K562 (cell line): ENCODE measurements around the gene ZNF333. TPM values are rescaled to one million over a fixed set of nuclear protein-coding genes. Genes with fewer than 3 reads are reported as not detected.
A peak's percentile ranks its signal among the peaks of the same experiment; 100 is the strongest.

ENCODE experiments used
- ATAC-seq: fragments of 200-7000 bp; cut with Tn5 transposase; 3 replicates; pipeline ENCODE4 v1.9.1; 2020; ENCODE audit warnings: moderate library complexity
- BruUV-seq: library from RNA; stranded (reverse); fragments of 400-500 nt; replicated peaks from 2 replicates; lab custom pipeline; 2021; lab: Mats Ljungman, UMichigan
- CTCF ChIA-PET: fragments of 300-600 bp; formaldehyde crosslinking; extraction: SDS; loops from one replicate; lab custom pipeline; 2021; ENCODE audit warnings: low intra/inter-chr PET ratio; lab: Yijun Ruan, JAX
- POLR2A ChIA-PET: fragments of 300-600, 350-650 bp; sonication (Branson Sonifier 250); formaldehyde crosslinking; extraction: SDS; loops from one replicate; lab custom pipeline; 2021; ENCODE audit warnings: antibody characterized with exemption, inconsistent platforms; lab: Yijun Ruan, JAX
- DNase-seq, 4 experiments: peaks; one replicate each; pipeline versions ENCODE4 v3.0.0 to v3.0.0-alpha.2; 2011 to 2018; ENCODE audit warnings: low spot score in 3 of 4, mixed read lengths in 3 of 4; ENCODE audit errors: extremely low read depth in 1 of 4
- FAIRE-seq: peaks from 2 replicates; lab custom pipeline; 2011; peaks lifted over from hg19 to GRCh38; lab: Jason Lieb, UNC
- H2AFZ ChIP-seq: 2 replicates; pipeline ENCODE4 v1.6.0; 2011; ENCODE audit warnings: low read depth, low read length, control low read depth, inconsistent platforms
- H3K27ac ChIP-seq: fragments of 200-600 bp; 3 replicates; pipeline ENCODE4 v1.8.0; 2011; ENCODE audit warnings: low read depth, mild to moderate bottlenecking, control low read depth, inconsistent platforms, low read length, moderate library complexity, mixed read lengths; ENCODE audit errors: extremely low read depth
- H3K27me3 ChIP-seq, 2 experiments: fragments of 300-600 bp in 1 of 2; 2 replicates in 1 of 2; 3 replicates in 1 of 2; pipeline versions ENCODE4 v1.6.0 to v1.8.0; 2011; ENCODE audit warnings: inconsistent platforms in 2 of 2, low read length in 2 of 2, mild to moderate bottlenecking in 1 of 2, mixed read lengths in 1 of 2, moderate library complexity in 1 of 2; ENCODE audit not compliant: control insufficient read depth in 2 of 2, insufficient read depth in 2 of 2
- H3K36me3 ChIP-seq: fragments of 300-600 bp; 3 replicates; pipeline ENCODE4 v1.8.0; 2011; ENCODE audit warnings: mild to moderate bottlenecking, low read length, inconsistent platforms; ENCODE audit not compliant: control insufficient read depth, insufficient read depth
- H3K4me1 ChIP-seq, 2 experiments: fragments of 200-600 bp in 1 of 2; replicated peaks in 1 of 2; 2 replicates in 1 of 2; 3 replicates in 1 of 2; pipeline versions ENCODE4 v1.5.1 to v1.8.0; 2011; ENCODE audit warnings: inconsistent platforms in 2 of 2, low read length in 2 of 2, mild to moderate bottlenecking in 1 of 2, mixed read lengths in 1 of 2, moderate library complexity in 1 of 2; ENCODE audit not compliant: control insufficient read depth in 2 of 2, insufficient read depth in 2 of 2
- H3K4me2 ChIP-seq: 2 replicates; pipeline ENCODE4 v1.6.1; 2011; ENCODE audit warnings: low read length, control low read depth, inconsistent platforms, mixed read lengths; ENCODE audit not compliant: insufficient read depth
- H3K4me3 ChIP-seq: fragments of 200-600 bp; sonication (generic), shearing (Covaris generic); 2 replicates; pipeline ENCODE4 v1.5.1; 2016; ENCODE audit warnings: control low read depth, inconsistent platforms
- H3K79me2 ChIP-seq: fragments of 200-600 bp; 3 replicates; pipeline ENCODE4 v1.8.0; 2011; ENCODE audit warnings: low read length, inconsistent platforms; ENCODE audit not compliant: control insufficient read depth, insufficient read depth
- H3K9ac ChIP-seq, 2 experiments: 2 replicates each; pipeline versions ENCODE4 v1.6.0 to v1.6.1; 2011; ENCODE audit warnings: low read depth in 2 of 2, low read length in 2 of 2, control low read depth in 1 of 2, inconsistent platforms in 1 of 2, mild to moderate bottlenecking in 1 of 2, mixed read lengths in 1 of 2; ENCODE audit not compliant: insufficient read depth in 1 of 2
- H3K9me1 ChIP-seq: one replicate; pipeline ENCODE4 v1.6.0; 2011; ENCODE audit warnings: inconsistent platforms, mild to moderate bottlenecking, low read length, moderate library complexity; ENCODE audit not compliant: control insufficient read depth, insufficient read depth
- H3K9me3 ChIP-seq: replicated peaks from 2 replicates; pipeline ENCODE4 v1.5.1; 2011; ENCODE audit warnings: low read depth, low read length, inconsistent platforms; ENCODE audit not compliant: control insufficient read depth, insufficient read depth
- H4K20me1 ChIP-seq: replicated peaks from 2 replicates; pipeline ENCODE4 v1.6.1; 2011; ENCODE audit warnings: low read length, inconsistent platforms, mixed read lengths; ENCODE audit not compliant: control insufficient read depth, insufficient read depth
- CAMTA2 ChIP-seq: fragments of 250-450 bp; sonication (Bioruptor Pico); conservative IDR thresholded peaks from 2 replicates; pipeline ENCODE4 v1.5.1; 2022
- CEBPG ChIP-seq, 3 experiments: fragments of 200-800 bp in 1 of 3; sonication (Bioruptor generic) in 1 of 3; sonication (generic) in 1 of 3; formaldehyde crosslinking in 1 of 3; IDR thresholded peaks in 2 of 3; conservative IDR thresholded peaks in 1 of 3; 2 replicates each; pipeline versions ENCODE4 v1.6.1 to v1.8.0; 2016 to 2022; ENCODE audit warnings: missing compliant biosample characterization in 2 of 3, missing genetic modification characterization in 2 of 3, mild to moderate bottlenecking in 1 of 3, missing genetic modification reagents in 1 of 3
- E2F4 ChIP-seq: sonication (generic); formaldehyde crosslinking; IDR thresholded peaks from 2 replicates; pipeline ENCODE4 v1.8.0; 2022; ENCODE audit warnings: mild to moderate bottlenecking, low read depth, missing genetic modification reagents
- IRF9 ChIP-seq: fragments of 450-650 bp; IDR thresholded peaks from 2 replicates; pipeline ENCODE4 v1.6.1; 2016; ENCODE audit warnings: missing biosample characterization, missing genetic modification characterization
- PKNOX1 ChIP-seq: fragments of 450-650 bp; IDR thresholded peaks from 2 replicates; pipeline ENCODE4 v1.6.1; 2016
- PRDM10 ChIP-seq: fragments of 450-650 bp; IDR thresholded peaks from 2 replicates; pipeline ENCODE4 v1.6.1; 2018; ENCODE audit not compliant: partially characterized antibody
- TFE3 ChIP-seq: fragments of 450-650 bp; formaldehyde crosslinking; IDR thresholded peaks from 2 replicates; pipeline ENCODE4 v1.4.0; 2020; ENCODE audit warnings: mild to moderate bottlenecking, mixed read lengths
- ZBTB5 ChIP-seq: fragments of 450-650 bp; IDR thresholded peaks from 2 replicates; pipeline ENCODE4 v1.6.1; 2017; ENCODE audit warnings: antibody characterized with exemption
- WGBS: fragments of 100-300 bp; shearing (Covaris generic); methylation state at CpG from one replicate; pipeline ENCODE4 v1.1.6; 2016; ENCODE audit warnings: low coverage, mixed read lengths; ENCODE audit not compliant: insufficient coverage; ENCODE audit errors: missing lambda C conversion rate; 5-methylcytosine and 5-hydroxymethylcytosine counted together
- in situ Hi-C: fragments of 300-500 bp; cut with MboI; formaldehyde crosslinking; loops from 4 replicates; pipeline ENCODE4 v1.15.0; 2018; ENCODE audit warnings: inconsistent platforms, mixed read lengths
- intact Hi-C: fragments of 100-400 bp; cut with micrococcal nuclease; formaldehyde crosslinking; loops from 2 replicates; pipeline ENCODE4 v1.14.2; 2022
- polyA plus RNA-seq, 8 experiments: library from polyadenylated mRNA; depleted of rRNA in 4 of 8; stranded (reverse) in 5 of 8; unstranded in 3 of 8; fragments of >200 nt; fragmentation: Nextera tagmentation in 2 of 8; fragmentation: Illumina TruSeq in 1 of 8; extraction: Ambion mirVana in 2 of 8; extraction: Trizol in 1 of 8; gene quantifications; 2 replicates each; pipeline versions ENCODE4 v1.2.1 to v1.2.3, GENCODE V29; 2011 to 2014; ENCODE audit warnings: inconsistent platforms in 1 of 8, missing spikeins in 1 of 8
- total RNA-seq, 7 experiments: library from RNA; depleted of rRNA in 6 of 7; stranded (reverse); fragments of >200 nt in 6 of 7; fragmentation: Illumina TruSeq in 2 of 7; extraction: Trizol in 2 of 7; gene quantifications; 2 replicates each; pipeline versions ENCODE4 v1.2.1 to v1.2.3, GENCODE V29; 2011 to 2021; ENCODE audit warnings: low replicate concordance in 1 of 7

Gene ZNF333
- total and polyA plus RNA-seq, 9 of the 15 experiments (the other 6 are each of a cell fraction or from before 2014, with no cell fraction given): 2.8 to 10.3 (median 6.3) TPM

GRCh38 chr19:14672188-14672872 is 17.5 kb upstream of the ZNF333 start:
- BruUV-seq: no TSS peak
- no peak overlapping the region for H3K4me3 ChIP-seq
- ChIA-PET POLR2A (interaction anchor here (2.6 kb wide), 1 partner anchor 13 kb away, joined by 9 read pairs; no protein-coding TSS in a partner anchor), CTCF (no interaction called here)
- H3K9ac ChIP-seq: no peak overlapping the region
- H3K27ac ChIP-seq: no peak overlapping the region
- H2AFZ ChIP-seq: no peak overlapping the region
- intact Hi-C loops: no loop called here
- FAIRE-seq (no peak), ATAC-seq (no peak), DNase-seq (no peak)
- H3K4me1 ChIP-seq: peaks cover 0 to 3% of the 10 kb centered on the region in 2 experiments; a peak in 1 of 5 replicates
- no peaks in the 10 kb centered on the region for H3K36me3 ChIP-seq
- no peaks in the 10 kb centered on the region for H3K9me1 ChIP-seq
- 0% methylated on average over 3 of the region's 3 CpGs for WGBS
- H3K79me2 ChIP-seq: no peaks in the 10 kb centered on the region
- H3K4me2 ChIP-seq: no peak overlapping the region
- H4K20me1 ChIP-seq: no peaks in the 10 kb centered on the region
- peaks cover 14 to 24% of the 10 kb centered on the region in 2 experiments; a peak in 4 of 5 replicates for H3K27me3 ChIP-seq
- in situ Hi-C loops: no loop called here
- H3K9me3 ChIP-seq: no peaks in the 10 kb centered on the region
- TF ChIP-seq CEBPG (CRISPR knock-in tag; IDR thresholded peaks at IDR 0.05) (no peak; the same call in 1 of the 2 replicates), CEBPG (tag; conservative IDR thresholded peaks at IDR 0.05 in 1 of 2, IDR thresholded peaks at IDR 0.05 in 1 of 2) (peak in 1 of 2 experiments; percentile 38; a peak in 1 of 4 replicates), IRF9 (0 out of 2 replicates have a peak, but pooled peaks have one; percentile 10), PRDM10 (no peak), PKNOX1 (no peak), CAMTA2 (no peak), ZBTB5 (no peak), E2F4 (no peak), TFE3 (no peak)
